SK-N-SH treated with all-trans-retinoic acid at 6 μM for 48 hours (cell line): ENCODE data around the gene REEP2.

ENCODE experiments used
- ARNTL ChIP-seq: fragments of 450-650 bp; formaldehyde crosslinking; IDR thresholded peaks from 2 replicates; pipeline ENCODE4 v1.5.0; 2020; ENCODE audit warnings: low read depth, mild to moderate bottlenecking, moderate library complexity, borderline replicate concordance
- OSR1 ChIP-seq: fragments of 250-450 bp; sonication (Bioruptor Pico); IDR thresholded peaks from 2 replicates; pipeline ENCODE4 v1.8.0; 2022; ENCODE audit warnings: moderate library complexity, mild to moderate bottlenecking, inconsistent platforms
- PPARA ChIP-seq: fragments of 250-450 bp; sonication (Bioruptor Pico); IDR thresholded peaks from 2 replicates; pipeline ENCODE4 v1.5.0; 2020; ENCODE audit warnings: mild to moderate bottlenecking, borderline replicate concordance
- RARB ChIP-seq: fragments of 250-450 bp; sonication (Bioruptor Pico); IDR thresholded peaks from 2 replicates; pipeline ENCODE4 v1.8.0; 2021; ENCODE audit warnings: mild to moderate bottlenecking, moderate library complexity
- ZFP30 ChIP-seq: fragments of 450-650 bp; formaldehyde crosslinking; IDR thresholded peaks from 2 replicates; pipeline ENCODE4 v1.5.0; 2022; ENCODE audit warnings: mild to moderate bottlenecking, moderate library complexity
- ZNF70 ChIP-seq: fragments of 450-650 bp; formaldehyde crosslinking; IDR thresholded peaks from 2 replicates; pipeline ENCODE4 v1.5.0; 2020; ENCODE audit warnings: mild to moderate bottlenecking, moderate library complexity

- TF ChIP-seq ZNF70: no peak
- TF ChIP-seq ZFP30 (CRISPR knock-in tag): no peak
- TF ChIP-seq ARNTL (CRISPR knock-in tag): no peak
- no peak for TF ChIP-seq OSR1 (CRISPR knock-in tag)
- TF ChIP-seq PPARA: no peak
- no peak for TF ChIP-seq RARB (CRISPR knock-in tag)
Observed at GRCh38 chr5:138389332-138389731, 49.5 kb upstream of the REEP2 start.
